Measurements from ENCODE around the gene CHRM4. TPM values are rescaled to one million over a fixed set of nuclear protein-coding genes. Genes with fewer than 3 reads are reported as not detected.

Gene CHRM4
- total RNA-seq, 3 donors from 2014 or later (not counting 1 experiment from before 2014, with no cell fraction given), result 2.2 to 6.5 (median 3.7) TPM

DNA sequence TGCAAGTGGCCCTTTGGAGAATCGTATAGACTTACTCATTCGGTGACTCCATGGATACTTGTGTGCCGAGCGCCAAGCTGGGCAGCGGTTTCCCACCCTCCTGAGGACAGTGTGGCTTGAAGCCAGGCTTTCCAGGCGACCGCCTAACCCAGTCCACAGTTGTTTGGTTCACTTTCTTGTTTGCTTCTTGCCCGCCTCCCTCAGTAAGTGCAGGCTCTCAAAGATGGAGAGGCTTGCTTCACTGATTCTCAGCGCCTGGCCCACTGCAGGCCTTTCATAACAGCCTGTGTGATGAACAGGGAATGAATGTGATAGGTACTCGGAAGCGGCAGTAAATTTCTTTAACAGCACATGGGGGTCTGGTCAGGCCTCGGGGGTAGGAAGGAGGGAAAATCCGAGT is 21.3 kb downstream of the CHRM4 start:
- Histone ChIP-seq H3K9me3 (ENCODE audit: control insufficient read depth, insufficient read depth, low read length) (no peaks in the 10 kb centered on the region), H3K4me1 (ENCODE audit: control insufficient read depth, insufficient read depth, low read length) (peaks cover 28% of the 10 kb centered on the region), H3K27me3 (ENCODE audit: control insufficient read depth, insufficient read depth, low read length) (no peaks in the 10 kb centered on the region), H3K4me3 (ENCODE audit: low read length) (no peak overlapping the region), H3K36me3 (ENCODE audit: control insufficient read depth, insufficient read depth, low read length) (peaks cover 72% of the 10 kb centered on the region), H3K27ac (ENCODE audit: low read length) (no peak overlapping the region)
- WGBS (ENCODE audit: insufficient coverage), result 96% methylated on average over 13 of the region's 13 CpGs
- Mint-ChIP-seq H3K4me1 (peaks cover 6 to 34% of the 10 kb centered on the region in 2 donors), H3K4me3 (no peak overlapping the region), H3K27me3 (ENCODE audit: low read depth in 2 of 2) (no peaks in the 10 kb centered on the region), H3K36me3 (no peaks in the 10 kb centered on the region), H3K27ac (no peak overlapping the region), H3K9me3 (no peaks in the 10 kb centered on the region)
- ATAC-seq (no peak), DNase-seq (no peak)
- intact Hi-C loops (cut with micrococcal nuclease), result no loop called here
- no peak for TF ChIP-seq CTCF (IDR thresholded peaks at IDR 0.05)

DNA sequence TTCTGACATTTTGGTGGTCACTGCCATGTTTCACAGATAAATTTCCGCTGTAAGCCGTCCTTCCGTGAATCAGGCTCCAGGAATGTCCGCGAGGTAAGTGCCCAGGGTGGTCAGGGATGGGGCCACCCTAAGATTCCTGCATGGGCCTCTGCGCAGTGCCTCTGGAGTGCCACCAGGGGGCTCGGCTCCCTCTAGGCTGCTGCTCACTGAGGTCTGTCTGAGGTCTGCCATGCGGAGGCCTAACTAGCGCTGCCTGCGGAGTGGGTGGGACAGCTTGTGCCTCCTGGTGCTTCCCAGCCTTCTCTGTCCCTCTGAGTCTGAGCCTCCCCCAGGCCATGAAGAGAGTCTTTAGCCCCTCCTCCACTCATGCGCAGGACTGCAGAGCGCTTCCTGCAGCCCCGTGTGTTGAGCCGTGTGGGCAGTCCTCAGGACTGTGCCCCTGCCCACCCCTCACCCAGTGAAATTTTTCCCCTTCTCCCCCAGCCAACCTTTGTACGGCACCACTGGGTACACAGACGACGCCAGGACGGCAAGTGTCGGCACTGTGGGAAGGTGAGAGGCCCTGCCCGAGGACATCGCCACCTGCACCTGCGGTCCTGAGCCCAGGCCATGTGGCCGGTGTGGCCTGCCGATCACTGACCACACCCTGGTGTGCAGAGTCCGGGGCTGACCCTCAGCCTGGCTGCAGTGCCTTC is 22.0 kb downstream of the CHRM4 start:
- H3K4me1 Mint-ChIP-seq, result peaks cover 12 to 41% of the 10 kb centered on the region in 2 donors
- Histone ChIP-seq H3K4me1 (ENCODE audit: control insufficient read depth, insufficient read depth, low read length) (peaks cover 35% of the 10 kb centered on the region), H3K27me3 (ENCODE audit: control insufficient read depth, insufficient read depth, low read length) (no peaks in the 10 kb centered on the region), H3K36me3 (ENCODE audit: control insufficient read depth, insufficient read depth, low read length) (peaks cover 68% of the 10 kb centered on the region), H3K4me3 (ENCODE audit: low read length) (no peak overlapping the region), H3K27ac (ENCODE audit: low read length) (no peak overlapping the region), H3K9me3 (ENCODE audit: control insufficient read depth, insufficient read depth, low read length) (no peaks in the 10 kb centered on the region)
- no peaks in the 10 kb centered on the region for H3K9me3 Mint-ChIP-seq
- peak; percentile 76 for TF ChIP-seq CTCF (IDR thresholded peaks at IDR 0.05)
- H3K27me3 Mint-ChIP-seq (ENCODE audit: low read depth in 2 of 2), result no peaks in the 10 kb centered on the region
- ATAC-seq (peak; percentile 63 to 70 (median 70)), DNase-seq (peak in 1 of 2 donors; percentile 75)
- WGBS (ENCODE audit: insufficient coverage), result 82% methylated on average over 25 of the region's 25 CpGs
- peak overlapping the region in 1 of 2 donors; percentile 29 for H3K27ac Mint-ChIP-seq
- no peak overlapping the region for H3K4me3 Mint-ChIP-seq
- no peaks in the 10 kb centered on the region for H3K36me3 Mint-ChIP-seq
- intact Hi-C loops (cut with micrococcal nuclease), result no loop called here

DNA sequence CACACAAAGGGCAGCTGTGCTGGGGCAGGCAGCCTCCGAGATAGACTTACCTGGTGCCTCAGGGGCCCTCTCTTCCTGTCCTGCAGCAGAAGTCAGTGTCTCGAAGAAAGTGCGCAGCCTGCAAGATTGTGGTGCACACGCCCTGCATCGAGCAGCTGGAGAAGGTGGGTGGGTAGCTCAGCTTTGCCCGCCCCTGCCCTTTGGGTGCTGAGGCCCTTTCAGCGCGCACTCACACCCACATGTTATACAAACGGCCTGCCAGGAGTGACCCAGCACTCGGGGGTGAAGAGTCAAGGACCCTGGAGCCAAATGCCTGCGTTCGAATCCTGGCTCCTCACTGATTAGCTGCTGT is 23.7 kb downstream of the CHRM4 start:
- peaks cover 52% of the 10 kb centered on the region for H3K4me1 ChIP-seq (ENCODE audit: control insufficient read depth, insufficient read depth, low read length)

More for the DNA sequence above, 23.7 kb downstream of the CHRM4 start:
- Histone ChIP-seq H3K27me3 (ENCODE audit: control insufficient read depth, insufficient read depth, low read length) (no peaks in the 10 kb centered on the region), H3K9me3 (ENCODE audit: control insufficient read depth, insufficient read depth, low read length) (no peaks in the 10 kb centered on the region), H3K27ac (ENCODE audit: low read length) (no peak overlapping the region), H3K36me3 (ENCODE audit: control insufficient read depth, insufficient read depth, low read length) (peaks cover 71% of the 10 kb centered on the region), H3K4me3 (ENCODE audit: low read length) (no peak overlapping the region)
- intact Hi-C loops (cut with micrococcal nuclease), result loop anchor here (1.0 kb wide), 2 partner anchors 16 to 21 kb away; partner anchors contain the start of gene DGKZ
- ATAC-seq (no peak), DNase-seq (no peak)
- peak overlapping the region; percentile 23 to 57 for H3K27ac Mint-ChIP-seq
- H3K36me3 Mint-ChIP-seq, result no peaks in the 10 kb centered on the region
- H3K27me3 Mint-ChIP-seq (ENCODE audit: low read depth in 2 of 2), result no peaks in the 10 kb centered on the region
- H3K9me3 Mint-ChIP-seq, result no peaks in the 10 kb centered on the region
- peaks cover 28 to 56% of the 10 kb centered on the region in 2 donors for H3K4me1 Mint-ChIP-seq
- WGBS (ENCODE audit: insufficient coverage), result 83% methylated on average over 11 of the region's 12 CpGs
- TF ChIP-seq CTCF (IDR thresholded peaks at IDR 0.05), result peak; percentile 40
- H3K4me3 Mint-ChIP-seq, result no peak overlapping the region
